Natural killer cell (primary cell): ENCODE measurements around the gene TNS3. TPM values are rescaled to one million over a fixed set of nuclear protein-coding genes. Genes with fewer than 3 reads are reported as not detected.

Experiments used
- ATAC-seq, 3 donors: fragments of 150-1000 bp in 2 of 3; fragments of 200-7000 bp in 1 of 3; cut with Tn5 transposase; 1 replicate in 1 of 3; 2 replicates in 2 of 3; pipeline ENCODE4 v1.10.0; 2021; ENCODE audit warnings: mild to moderate bottlenecking in 2 of 3, moderate library complexity in 2 of 3
- DNase-seq, 2 donors: peaks; one replicate each; pipeline versions ENCODE4 v3.0.0 to v3.0.0-alpha.2; 2013 to 2021; ENCODE audit warnings: mixed read lengths in 1 of 2
- H3K27ac ChIP-seq: one replicate; pipeline ENCODE4 v1.5.1; 2013; ENCODE audit warnings: mild to moderate bottlenecking, low read length
- H3K27me3 ChIP-seq: one replicate; pipeline ENCODE4 v1.6.1; 2013; ENCODE audit warnings: low read length; ENCODE audit not compliant: control insufficient read depth, insufficient read depth
- H3K36me3 ChIP-seq: one replicate; pipeline ENCODE4 v1.6.1; 2013; ENCODE audit warnings: low read length; ENCODE audit not compliant: control insufficient read depth, insufficient read depth
- H3K4me1 ChIP-seq: one replicate; pipeline ENCODE4 v1.6.1; 2013; ENCODE audit warnings: low read length; ENCODE audit not compliant: control insufficient read depth, insufficient read depth
- H3K4me3 ChIP-seq: one replicate; pipeline ENCODE4 v1.5.1; 2013; ENCODE audit warnings: low read length
- H3K9me3 ChIP-seq: one replicate; pipeline ENCODE4 v1.6.1; 2013; ENCODE audit warnings: low read length; ENCODE audit not compliant: control insufficient read depth, insufficient read depth
- H3K27ac Mint-ChIP-seq, 2 donors: one replicate each; pipeline ENCODE4 v1.8.0; 2022; ENCODE audit warnings: mild to moderate bottlenecking in 2 of 2, mixed read lengths in 2 of 2, moderate library complexity in 1 of 2
- H3K27me3 Mint-ChIP-seq, 2 donors: one replicate each; pipeline ENCODE4 v1.8.0; 2022; ENCODE audit warnings: low read depth in 2 of 2, mixed read lengths in 2 of 2
- H3K36me3 Mint-ChIP-seq: one replicate; pipeline ENCODE4 v1.8.0; 2022; ENCODE audit warnings: mixed read lengths
- H3K4me1 Mint-ChIP-seq, 2 donors: one replicate each; pipeline ENCODE4 v1.8.0; 2022; ENCODE audit warnings: mixed read lengths in 2 of 2
- H3K4me3 Mint-ChIP-seq: one replicate; pipeline ENCODE4 v1.8.0; 2022; ENCODE audit warnings: mild to moderate bottlenecking, moderate library complexity, mixed read lengths
- H3K9me3 Mint-ChIP-seq, 2 donors: one replicate each; pipeline ENCODE4 v1.8.0; 2022; ENCODE audit warnings: mixed read lengths in 2 of 2
- CTCF ChIP-seq: fragments of 200-600 bp; IDR thresholded peaks from one replicate; pipeline ENCODE4 v1.8.0; 2022; ENCODE audit warnings: antibody characterized with exemption
- WGBS: methylation state at CpG from one replicate; pipeline ENCODE4 v1.1.7; 2013; ENCODE audit warnings: missing lambda C conversion rate; ENCODE audit not compliant: insufficient coverage; 5-methylcytosine and 5-hydroxymethylcytosine counted together
- intact Hi-C: fragments of 100-400 bp; cut with micrococcal nuclease; formaldehyde crosslinking; loops from one replicate; pipeline ENCODE4 v1.14.2; 2022
- total RNA-seq, 4 donors: library from RNA; stranded (reverse); fragments of 120-200 nt in 1 of 4; gene quantifications; one replicate each; pipeline versions ENCODE4 v1.2.3 to v1.2.4, GENCODE V29; 2013 to 2022

Gene TNS3
- total RNA-seq, 3 donors from 2014 or later (not counting 1 experiment from before 2014, with no cell fraction given), result 1.6 to 3.5 (median 2.9) TPM

- Mint-ChIP-seq H3K4me3 (no peak overlapping the region), H3K4me1 (no peaks in the 10 kb centered on the region), H3K27ac (no peak overlapping the region), H3K27me3 (no peaks in the 10 kb centered on the region), H3K9me3 (no peaks in the 10 kb centered on the region), H3K36me3 (no peaks in the 10 kb centered on the region)
- Histone ChIP-seq H3K4me1 (peaks cover 3% of the 10 kb centered on the region), H3K4me3 (no peak overlapping the region), H3K27me3 (no peaks in the 10 kb centered on the region), H3K27ac (no peak overlapping the region), H3K9me3 (no peaks in the 10 kb centered on the region), H3K36me3 (no peaks in the 10 kb centered on the region)
- DNase-seq (no peak), ATAC-seq (no peak)
- 75% methylated on average over 4 of the region's 4 CpGs for WGBS
- no peak for TF ChIP-seq CTCF
- intact Hi-C loops, result no loop called here
Measured at GRCh38 chr7:47424523-47424922, 157.4 kb downstream of the TNS3 start.

- H3K27ac ChIP-seq, result no peak overlapping the region
- TF ChIP-seq CTCF, result no peak
Measured at GRCh38 chr7:47423196-47423595, 158.7 kb downstream of the TNS3 start.

GRCh38 chr7:47422611-47423010 lies 159.3 kb downstream of the TNS3 start:
- no peak overlapping the region for H3K4me3 ChIP-seq
- Mint-ChIP-seq H3K27ac (no peak overlapping the region), H3K27me3 (no peaks in the 10 kb centered on the region), H3K9me3 (no peaks in the 10 kb centered on the region), H3K36me3 (no peaks in the 10 kb centered on the region), H3K4me3 (no peak overlapping the region), H3K4me1 (no peaks in the 10 kb centered on the region)
- ATAC-seq (no peak), DNase-seq (no peak)
- H3K27me3 ChIP-seq, result no peaks in the 10 kb centered on the region
- intact Hi-C loops, result no loop called here
- no peaks in the 10 kb centered on the region for H3K4me1 ChIP-seq
- H3K36me3 ChIP-seq, result no peaks in the 10 kb centered on the region
- H3K9me3 ChIP-seq, result no peaks in the 10 kb centered on the region
- 79% methylated on average over 2 of the region's 3 CpGs for WGBS
- no peak for TF ChIP-seq CTCF
- H3K27ac ChIP-seq, result no peak overlapping the region

More at GRCh38 chr7:47423196-47423595, 158.7 kb downstream of the TNS3 start:
- WGBS, result 86% methylated on average over 3 of the region's 3 CpGs
- no peaks in the 10 kb centered on the region for H3K36me3 Mint-ChIP-seq
- H3K27ac Mint-ChIP-seq, result no peak overlapping the region
- Histone ChIP-seq H3K4me3 (no peak overlapping the region), H3K4me1 (no peaks in the 10 kb centered on the region), H3K9me3 (no peaks in the 10 kb centered on the region), H3K36me3 (no peaks in the 10 kb centered on the region), H3K27me3 (no peaks in the 10 kb centered on the region)
- no peaks in the 10 kb centered on the region for H3K27me3 Mint-ChIP-seq
- no peak overlapping the region for H3K4me3 Mint-ChIP-seq
- H3K9me3 Mint-ChIP-seq, result no peaks in the 10 kb centered on the region
- no peaks in the 10 kb centered on the region for H3K4me1 Mint-ChIP-seq
- ATAC-seq (no peak), DNase-seq (no peak)
- intact Hi-C loops, result no loop called here

- no peaks in the 10 kb centered on the region for H3K9me3 Mint-ChIP-seq
- H3K36me3 Mint-ChIP-seq, result no peaks in the 10 kb centered on the region
- no peaks in the 10 kb centered on the region for H3K27me3 Mint-ChIP-seq
- intact Hi-C loops, result no loop called here
- DNase-seq (no peak), ATAC-seq (no peak)
- H3K4me3 ChIP-seq, result no peak overlapping the region
- H3K27me3 ChIP-seq, result no peaks in the 10 kb centered on the region
- no peaks in the 10 kb centered on the region for H3K4me1 ChIP-seq
- no peaks in the 10 kb centered on the region for H3K4me1 Mint-ChIP-seq
- no peak overlapping the region for H3K4me3 Mint-ChIP-seq
- H3K9me3 ChIP-seq, result no peaks in the 10 kb centered on the region
- no peak overlapping the region for H3K27ac ChIP-seq
- no peaks in the 10 kb centered on the region for H3K36me3 ChIP-seq
- no peak overlapping the region for H3K27ac Mint-ChIP-seq
- TF ChIP-seq CTCF, result no peak
- WGBS, result 90% methylated on average over 4 of the region's 4 CpGs
Measured at GRCh38 chr7:47421456-47421855, 160.5 kb downstream of the TNS3 start.
